T-helper 17 cell (primary cell): Measurements from ENCODE around the gene PAQR7. TPM values are rescaled to one million over a fixed set of nuclear protein-coding genes. Genes with fewer than 3 reads are reported as not detected.

Experiments
- total RNA-seq, 4 donors: library from RNA in 2 of 4; stranded (reverse) in 2 of 4; gene quantifications; one replicate each; pipeline ENCODE4 v1.2.3 and lab custom pipeline; 2022 to 2026

Gene PAQR7
- total RNA-seq, 2 donors from 2014 or later = 1.4 to 2.6 TPM

Other genes starting within 250 kb of the PAQR7 start
- gene SELENON, start 75.5 kb downstream of the PAQR7 start, total RNA-seq = 10 to 100 TPM; 24.5 to 25.2 TPM
- gene MTFR1L, start 55.8 kb downstream of the PAQR7 start, total RNA-seq = 10 to 100 TPM; 30.4 to 37.4 TPM
- gene AUNIP, start 16.3 kb downstream of the PAQR7 start, total RNA-seq = under 1 TPM in 1 of 2 donors, not detected in 1; 0.31 TPM
- gene STMN1, start 30.7 kb upstream of the PAQR7 start, total RNA-seq = 10 to 100 TPM in 1 of 2 donors, 1 to 10 TPM in 1; 9.3 to 13.8 TPM
- 1 to 10 TPM; 4.9 to 6.9 TPM for gene PAFAH2, start 122.4 kb upstream of the PAQR7 start, total RNA-seq
- gene EXTL1, start 146.1 kb upstream of the PAQR7 start, total RNA-seq = not detected
- gene SLC30A2, start 170.4 kb upstream of the PAQR7 start, total RNA-seq = not detected
- not detected for gene TRIM63, start 191.9 kb upstream of the PAQR7 start, total RNA-seq
- gene PDIK1L, start 236.1 kb upstream of the PAQR7 start, total RNA-seq = 1 to 10 TPM; 6.8 to 7.6 TPM